Ascending aorta (tissue), 2 donors: ENCODE measurements around the gene ALKBH4. TPM values are rescaled to one million over a fixed set of nuclear protein-coding genes. Genes with fewer than 3 reads are reported as not detected.

Source experiments
- DNase-seq, 2 donors: peaks; one replicate each; pipeline ENCODE4 v3.0.0-alpha.2; 2019; ENCODE audit warnings: low spot score in 2 of 2
- H3K27ac ChIP-seq, 2 donors: fragments of 200-600 bp; sonication (generic); one replicate each; pipeline ENCODE4 v1.5.1; 2016 to 2017; ENCODE audit warnings: mild to moderate bottlenecking in 1 of 2
- H3K27me3 ChIP-seq: fragments of 200-600 bp; sonication (generic); one replicate; pipeline ENCODE4 v1.5.1; 2017
- H3K36me3 ChIP-seq, 2 donors: fragments of 200-600 bp; sonication (generic); one replicate each; pipeline ENCODE4 v1.5.1; 2016
- H3K4me1 ChIP-seq, 2 donors: fragments of 200-600 bp; sonication (generic); one replicate each; pipeline ENCODE4 v1.5.1; 2016 to 2017; ENCODE audit warnings: mild to moderate bottlenecking in 1 of 2
- H3K4me3 ChIP-seq, 2 donors: fragments of 200-600 bp; sonication (generic); one replicate each; pipeline ENCODE4 v1.5.1; 2016 to 2017; ENCODE audit warnings: mild to moderate bottlenecking in 1 of 2
- H3K9me3 ChIP-seq, 2 donors: fragments of 200-600 bp; sonication (generic); one replicate each; pipeline ENCODE4 v1.5.1; 2016
- CTCF ChIP-seq, 3 experiments: fragments of 200-600 bp in 2 of 3; fragments of 450-650 bp in 1 of 3; sonication (generic) in 2 of 3; IDR thresholded peaks; one replicate each; pipeline ENCODE4 v1.5.1; 2016 to 2019; ENCODE audit warnings: antibody characterized with exemption in 3 of 3, mild to moderate bottlenecking in 1 of 3, moderate library complexity in 1 of 3
- intact Hi-C: fragments of 100-400 bp; cut with DNase I; formaldehyde crosslinking; loops from one replicate; pipeline ENCODE4 v1.15.1; 2023
- total RNA-seq: library from RNA; depleted of rRNA; stranded (reverse); fragments of >200 nt; gene quantifications from one replicate; pipeline ENCODE4 v1.1.0, GENCODE V29; 2016

ALKBH4 gene
- total RNA-seq, 1 donor from 2014 or later, result 26.4 TPM

- H3K9me3 ChIP-seq, result no peaks in the 10 kb centered on the region
- DNase-seq, result no peak
- no peak for TF ChIP-seq CTCF (IDR thresholded peaks at IDR 0.05)
- H3K27ac ChIP-seq, result peak overlapping the region in 1 of 2 donors; percentile 48
- H3K27me3 ChIP-seq, result no peaks in the 10 kb centered on the region
- H3K4me3 ChIP-seq, result no peak overlapping the region
- H3K4me1 ChIP-seq, result no peaks in the 10 kb centered on the region
- intact Hi-C loops, result no loop called here
- peaks cover 23 to 33% of the 10 kb centered on the region in 2 donors for H3K36me3 ChIP-seq
Measured at GRCh38 chr7:102473271-102473991, 8.8 kb upstream of the ALKBH4 start.

GRCh38 chr7:102472126-102473041, 7.7 kb upstream of the ALKBH4 start:
- H3K36me3 ChIP-seq, result peaks cover 23 to 33% of the 10 kb centered on the region in 2 donors
- no peak for DNase-seq

GRCh38 chr7:102471791-102472125, 7.1 kb upstream of the ALKBH4 start:
- no peak overlapping the region for H3K27ac ChIP-seq

More at GRCh38 chr7:102472126-102473041, 7.7 kb upstream of the ALKBH4 start:
- Histone ChIP-seq H3K4me3 (no peak overlapping the region), H3K4me1 (no peaks in the 10 kb centered on the region), H3K27ac (no peak overlapping the region), H3K27me3 (no peaks in the 10 kb centered on the region), H3K9me3 (no peaks in the 10 kb centered on the region)
- intact Hi-C loops, result no loop called here
- no peak for TF ChIP-seq CTCF (IDR thresholded peaks at IDR 0.05)

GRCh38 chr7:102469972-102470825, 5.5 kb upstream of the ALKBH4 start:
- TF ChIP-seq CTCF (IDR thresholded peaks at IDR 0.05), result no peak
- intact Hi-C loops, result no loop called here
- Histone ChIP-seq H3K9me3 (no peaks in the 10 kb centered on the region), H3K4me3 (no peak overlapping the region), H3K27ac (no peak overlapping the region), H3K27me3 (no peaks in the 10 kb centered on the region), H3K4me1 (peaks cover 5 to 7% of the 10 kb centered on the region in 2 donors), H3K36me3 (peaks cover 23 to 33% of the 10 kb centered on the region in 2 donors)
- no peak for DNase-seq

More at GRCh38 chr7:102471791-102472125, 7.1 kb upstream of the ALKBH4 start:
- intact Hi-C loops, result no loop called here
- Histone ChIP-seq H3K4me1 (no peaks in the 10 kb centered on the region), H3K4me3 (no peak overlapping the region), H3K9me3 (no peaks in the 10 kb centered on the region), H3K36me3 (peaks cover 23 to 33% of the 10 kb centered on the region in 2 donors), H3K27me3 (no peaks in the 10 kb centered on the region)
- no peak for TF ChIP-seq CTCF (IDR thresholded peaks at IDR 0.05)
- no peak for DNase-seq

- intact Hi-C loops, result no loop called here
- H3K4me3 ChIP-seq, result no peak overlapping the region
- H3K36me3 ChIP-seq, result peaks cover 23 to 33% of the 10 kb centered on the region in 2 donors
- peaks cover 5 to 7% of the 10 kb centered on the region in 2 donors for H3K4me1 ChIP-seq
- H3K9me3 ChIP-seq, result no peaks in the 10 kb centered on the region
- TF ChIP-seq CTCF (IDR thresholded peaks at IDR 0.05), result no peak
- H3K27me3 ChIP-seq, result no peaks in the 10 kb centered on the region
- DNase-seq, result no peak
- H3K27ac ChIP-seq, result no peak overlapping the region
Measured at GRCh38 chr7:102469351-102469971, 4.8 kb upstream of the ALKBH4 start.
